Epidermal melanocyte (primary cell): ENCODE results near the gene SCFD2.
"Not testable (repeated sequence)": the region's sequence is repeated elsewhere in the genome, so short reads cannot be mapped to it uniquely, and the experiment has no call there.

ENCODE experiments used
- DNase-seq: peaks from one replicate; pipeline ENCODE4 v3.0.0; 2011; ENCODE audit warnings: low spot score; ENCODE audit not compliant: insufficient read length

The SCFD2 gene

DNA sequence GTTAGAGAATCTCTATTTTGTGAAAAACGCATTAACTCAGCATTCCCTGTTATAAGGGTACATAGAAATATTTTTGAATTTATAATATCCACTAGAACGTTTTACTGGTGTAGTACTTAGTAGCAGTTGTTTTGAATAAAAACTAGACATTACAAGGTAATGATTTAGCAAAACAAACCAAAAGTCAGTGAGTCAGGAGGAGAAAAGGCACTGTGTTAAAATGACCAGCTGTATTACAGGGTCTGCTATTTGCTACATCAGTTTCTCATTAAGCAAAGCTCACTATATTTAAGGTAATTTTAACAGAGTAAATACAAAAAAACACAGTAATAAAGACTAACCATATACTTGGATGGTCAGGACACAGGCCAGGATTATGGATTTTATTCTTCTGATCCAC lies 351.0 kb downstream of the SCFD2 start:
- DNase-seq, result no peak

DNA sequence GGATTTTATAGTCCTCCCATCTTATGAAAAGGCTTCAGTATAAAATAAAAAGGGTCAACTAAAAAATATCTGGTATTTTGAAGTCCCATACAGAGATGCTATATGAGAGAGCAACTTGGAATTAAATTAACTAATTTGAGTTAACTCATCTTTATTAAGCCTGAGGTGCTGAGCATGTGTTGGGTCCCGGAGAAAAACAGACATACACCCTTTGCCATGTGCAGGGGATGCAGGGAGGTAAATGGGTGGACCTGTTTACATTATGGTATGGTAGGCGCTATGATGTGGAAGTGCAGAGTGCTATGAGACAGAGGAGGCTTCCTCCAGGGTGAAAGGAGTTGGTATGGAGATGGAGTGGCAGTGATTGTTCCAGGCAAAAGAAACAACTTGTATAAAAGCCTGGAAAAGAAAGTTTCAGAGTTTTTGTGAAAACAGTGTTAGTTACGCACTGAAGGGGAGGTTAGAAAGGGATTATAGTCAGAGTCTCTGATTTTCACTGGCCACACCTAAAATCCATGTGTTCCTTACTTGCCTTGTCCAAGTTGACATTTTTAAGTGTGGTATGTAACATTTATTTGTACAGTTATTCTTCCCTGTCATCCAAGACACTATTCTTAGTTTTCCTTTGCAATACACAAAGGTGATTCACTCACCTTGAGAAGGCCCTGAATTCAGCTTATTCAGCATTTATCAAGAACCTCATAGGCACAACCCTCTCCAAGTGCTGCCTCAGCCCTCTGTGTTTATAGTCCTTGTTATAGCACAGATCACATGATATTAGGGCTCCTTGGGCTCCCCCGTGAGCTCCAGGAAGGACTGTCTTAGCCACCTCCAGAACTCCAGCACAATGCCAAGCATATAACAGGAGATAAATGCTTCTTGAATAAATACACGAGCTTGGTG lies 351.7 kb downstream of the SCFD2 start:
- no peak for DNase-seq

DNA sequence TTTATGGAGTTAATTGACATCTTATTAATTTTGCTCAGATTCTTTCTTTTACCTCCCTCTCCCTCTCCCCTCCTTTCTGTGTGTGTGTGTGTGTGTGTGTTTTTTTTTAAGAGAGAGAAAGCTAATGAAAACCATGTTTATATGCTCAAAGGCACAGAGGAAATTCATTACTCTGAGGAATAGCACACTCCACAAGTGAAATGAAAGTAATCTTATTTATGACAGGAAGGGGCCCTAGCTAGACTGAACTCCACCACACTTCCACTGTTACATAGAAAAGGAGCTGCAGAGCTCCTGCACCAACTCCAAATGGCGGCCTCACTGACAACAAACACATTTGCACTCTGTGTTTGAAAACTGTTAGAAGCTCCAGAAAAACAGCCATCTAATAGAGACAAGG lies 353.1 kb downstream of the SCFD2 start:
- DNase-seq, result no peak

GRCh38 chr4:53011259-53011905 lies 354.5 kb downstream of the SCFD2 start:
- no peak for DNase-seq

GRCh38 chr4:53010318-53010717 lies 355.5 kb downstream of the SCFD2 start:
- DNase-seq, result no peak

DNA sequence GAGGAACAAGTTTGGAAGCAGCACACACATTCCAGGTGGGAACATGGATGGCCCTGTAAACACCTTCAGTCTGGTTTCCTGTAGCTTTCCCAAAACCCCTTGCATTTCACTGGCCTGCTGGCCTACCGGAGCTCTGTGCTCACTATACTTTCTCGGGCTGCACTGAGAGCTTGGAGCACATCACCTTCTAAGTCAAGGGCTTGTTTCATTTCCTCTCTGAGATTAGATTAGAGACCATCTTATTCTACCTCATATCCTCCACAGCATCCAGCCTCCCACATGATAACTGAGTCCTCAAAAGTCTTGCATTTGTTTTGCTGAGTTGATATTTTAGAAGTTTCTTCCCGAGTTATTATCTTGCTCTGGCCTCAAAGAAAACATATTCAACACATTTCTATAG lies 356.0 kb downstream of the SCFD2 start:
- no peak for DNase-seq

DNA sequence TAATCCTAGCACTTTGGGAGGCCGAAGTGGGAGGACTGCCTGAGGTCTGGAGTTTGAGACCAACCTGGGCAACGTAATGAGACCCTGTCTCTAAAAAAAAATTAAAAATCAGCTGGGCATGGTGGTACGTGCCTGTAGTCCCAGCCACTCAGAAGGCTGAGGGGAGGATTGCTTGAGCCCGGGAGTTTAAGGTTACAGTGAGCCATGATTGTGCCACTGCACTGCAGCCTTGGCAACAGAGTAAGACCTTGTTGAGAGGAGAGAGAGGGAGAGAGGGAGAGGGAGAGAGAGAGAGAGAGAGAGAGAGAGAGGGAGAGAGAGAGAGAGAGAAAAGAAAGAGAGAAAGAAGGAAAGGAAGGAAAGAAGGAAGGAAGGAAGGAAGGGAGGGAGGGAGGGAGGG lies 358.8 kb downstream of the SCFD2 start:
- no peak for DNase-seq

GRCh38 chr4:53005808-53006207 lies 360.1 kb downstream of the SCFD2 start:
- no peak for DNase-seq

DNA sequence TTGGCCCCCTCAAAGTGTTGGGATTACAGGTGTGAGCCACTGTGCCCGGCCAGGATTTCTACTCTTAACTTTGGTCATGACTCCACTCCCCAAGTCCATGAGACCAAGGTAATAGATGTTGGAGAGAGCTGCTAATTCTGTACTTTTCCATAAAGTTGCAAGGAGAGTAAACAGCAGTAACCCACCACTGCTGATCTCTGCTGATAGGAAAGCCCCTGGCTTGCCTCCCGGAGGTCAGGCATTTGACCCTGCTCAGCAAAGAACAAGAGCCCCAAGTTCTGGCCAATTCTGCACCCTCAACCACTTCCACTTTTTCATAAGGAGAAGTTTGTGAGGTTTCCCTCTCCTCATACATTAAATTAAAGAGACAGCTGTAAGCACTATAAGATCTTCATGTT lies 360.7 kb downstream of the SCFD2 start:
- DNase-seq, result no peak

- DNase-seq, result no peak
Measured at GRCh38 chr4:53004497-53005148, 361.2 kb downstream of the SCFD2 start.

DNA sequence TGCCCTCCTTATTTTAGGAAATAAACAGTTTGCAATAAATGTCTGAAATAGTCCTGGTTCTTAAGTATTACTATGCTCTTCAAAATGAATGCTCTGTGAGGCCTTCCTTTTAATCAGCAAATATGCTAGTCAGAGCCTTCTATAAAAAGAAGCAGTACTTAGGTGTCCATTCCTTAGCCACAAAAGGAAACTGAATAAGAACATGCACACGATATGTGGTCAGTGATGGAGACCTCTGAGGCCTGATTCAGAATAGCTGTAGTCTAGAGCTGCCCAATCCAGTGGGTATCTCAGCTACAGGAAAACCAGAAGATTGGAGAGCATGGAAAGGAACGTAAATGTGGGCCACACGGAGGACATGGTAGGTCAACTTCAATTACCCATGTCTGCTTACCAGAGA lies 361.9 kb downstream of the SCFD2 start:
- no peak for DNase-seq

- no peak for DNase-seq
Measured at GRCh38 chr4:53000560-53000959, 365.3 kb downstream of the SCFD2 start.

DNA sequence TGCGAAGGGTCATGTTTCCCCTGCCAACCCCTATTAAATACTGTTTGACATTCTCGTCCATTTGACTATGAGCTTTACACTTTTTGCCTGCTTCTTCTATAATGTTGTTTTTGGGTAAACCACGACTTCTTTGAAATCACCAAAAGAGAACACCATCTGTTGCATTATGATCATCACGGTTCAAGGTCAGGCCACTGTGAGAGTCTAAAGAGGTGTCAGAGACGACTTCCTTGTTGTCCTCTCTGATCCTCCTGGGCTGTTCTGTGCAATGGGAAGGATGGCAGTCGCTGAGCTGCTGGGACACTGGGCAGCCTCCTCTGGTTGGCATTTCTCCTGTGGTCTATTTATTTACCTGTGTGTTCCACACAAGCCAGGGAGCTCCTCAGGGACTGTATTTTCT lies 366.2 kb downstream of the SCFD2 start:
- no peak for DNase-seq

GRCh38 chr4:52998413-52998812 lies 367.4 kb downstream of the SCFD2 start:
- DNase-seq, result no peak

DNA sequence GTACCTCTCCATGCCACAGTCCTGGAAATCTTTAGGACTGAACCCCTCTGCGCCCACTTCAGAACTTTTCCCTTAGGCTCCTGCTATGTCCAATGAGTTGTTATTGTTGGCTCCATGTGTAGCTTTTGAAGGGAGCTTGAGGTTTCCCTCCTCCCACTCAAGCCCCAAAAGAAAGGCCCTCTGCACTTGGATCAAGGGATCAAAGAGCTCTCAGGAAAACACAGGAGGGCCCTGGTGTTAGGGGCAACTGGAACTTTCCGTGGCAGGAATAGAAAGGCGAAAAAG lies 368.8 kb downstream of the SCFD2 start:
- no peak for DNase-seq

GRCh38 chr4:52996261-52997131 lies 369.4 kb downstream of the SCFD2 start:
- no peak for DNase-seq

DNA sequence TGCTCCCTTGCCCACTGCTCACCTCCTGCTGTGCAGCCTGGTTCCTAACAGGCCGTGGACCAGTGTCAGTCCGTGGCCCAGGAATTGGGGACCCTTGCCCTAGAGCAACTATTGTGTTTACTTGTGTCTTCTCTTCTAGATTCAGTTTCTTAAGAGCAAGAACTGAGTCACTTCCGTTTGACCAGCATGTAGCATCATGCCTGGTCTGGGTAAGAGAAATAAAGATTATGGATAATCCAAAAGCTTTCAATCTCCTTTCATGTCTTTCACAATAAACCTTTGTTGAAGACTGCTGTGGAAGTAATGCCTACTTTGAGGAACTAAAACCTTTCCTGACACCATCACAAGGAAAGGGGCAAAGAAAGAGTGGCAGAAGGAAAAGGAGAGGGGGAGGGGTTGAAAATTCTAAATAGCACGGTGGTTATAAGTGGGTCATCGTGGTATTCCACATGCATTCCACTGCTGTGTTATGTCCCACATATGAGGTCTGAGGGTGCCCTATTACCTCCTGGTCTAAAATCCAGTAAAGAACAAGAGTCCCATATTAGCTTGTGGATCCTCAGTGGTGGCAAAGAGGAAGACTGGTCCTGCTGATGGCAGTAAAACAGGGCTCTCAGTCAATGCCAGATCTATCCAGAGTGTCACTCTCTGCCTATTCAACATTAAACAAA lies 370.4 kb downstream of the SCFD2 start:
- no peak for DNase-seq

DNA sequence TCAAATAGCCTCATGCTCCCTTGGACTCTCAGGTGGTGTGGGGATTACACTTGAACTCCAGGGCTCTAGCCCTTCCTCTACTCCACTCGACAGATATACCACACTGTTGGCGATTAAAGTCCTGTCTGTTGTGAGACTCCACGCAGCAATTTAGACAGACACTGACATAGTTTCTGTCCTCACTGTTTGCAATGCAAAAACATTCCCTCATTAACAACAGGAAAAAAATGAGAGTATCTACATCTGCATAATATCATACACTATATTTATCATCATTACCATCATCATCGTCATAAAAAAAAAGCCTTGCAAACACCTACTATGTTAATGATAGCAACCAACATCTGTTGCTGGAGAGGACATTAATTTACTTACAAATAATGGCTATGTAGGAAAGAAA lies 371.3 kb downstream of the SCFD2 start:
- DNase-seq, result no peak

GRCh38 chr4:52993771-52994170 lies 372.1 kb downstream of the SCFD2 start:
- DNase-seq, result no peak

DNA sequence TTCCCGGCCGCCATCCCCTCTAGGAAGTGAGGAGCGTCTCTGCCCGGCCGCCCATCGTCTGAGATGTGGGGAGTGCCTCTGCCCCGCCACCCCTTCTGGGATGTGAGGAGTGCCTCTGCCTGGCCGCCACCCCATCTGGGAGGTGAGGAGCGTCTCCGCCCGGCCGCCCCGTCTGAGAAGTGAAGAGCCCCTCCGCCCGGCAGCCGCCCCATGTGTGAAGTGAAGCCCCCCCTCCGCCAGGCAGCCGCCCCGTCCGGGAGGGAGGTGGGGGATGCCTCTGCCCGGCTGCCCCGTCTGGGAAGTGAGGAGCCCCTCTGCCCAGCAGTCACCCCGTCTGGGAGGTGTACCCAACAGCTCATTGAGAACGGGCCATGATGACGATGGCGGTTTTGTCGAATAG lies 373.3 kb downstream of the SCFD2 start:
- not testable (repeated sequence) for DNase-seq

GRCh38 chr4:52991472-52991871 lies 374.4 kb downstream of the SCFD2 start:
- no peak for DNase-seq
